SK-N-SH treated with all-trans-retinoic acid at 6 μM for 48 hours (cell line): ENCODE results near the gene HLF.

Experiments
- ARNTL ChIP-seq: fragments of 450-650 bp; formaldehyde crosslinking; IDR thresholded peaks from 2 replicates; pipeline ENCODE4 v1.5.0; 2020; ENCODE audit warnings: low read depth, mild to moderate bottlenecking, moderate library complexity, borderline replicate concordance
- PPARA ChIP-seq: fragments of 250-450 bp; sonication (Bioruptor Pico); IDR thresholded peaks from 2 replicates; pipeline ENCODE4 v1.5.0; 2020; ENCODE audit warnings: mild to moderate bottlenecking, borderline replicate concordance
- ZFP30 ChIP-seq: fragments of 450-650 bp; formaldehyde crosslinking; IDR thresholded peaks from 2 replicates; pipeline ENCODE4 v1.5.0; 2022; ENCODE audit warnings: mild to moderate bottlenecking, moderate library complexity
- ZNF8 ChIP-seq: fragments of 450-650 bp; formaldehyde crosslinking; IDR thresholded peaks from 2 replicates; pipeline ENCODE4 v1.5.0; 2020; ENCODE audit warnings: mild to moderate bottlenecking, moderate library complexity
- TF ChIP-seq, protein P1 (sequence below): fragments of 250-450 bp; sonication (Bioruptor Pico); IDR thresholded peaks from 2 replicates; pipeline ENCODE4 v1.8.0; 2020; ENCODE audit warnings: mild to moderate bottlenecking, moderate library complexity, borderline replicate concordance

DNA sequence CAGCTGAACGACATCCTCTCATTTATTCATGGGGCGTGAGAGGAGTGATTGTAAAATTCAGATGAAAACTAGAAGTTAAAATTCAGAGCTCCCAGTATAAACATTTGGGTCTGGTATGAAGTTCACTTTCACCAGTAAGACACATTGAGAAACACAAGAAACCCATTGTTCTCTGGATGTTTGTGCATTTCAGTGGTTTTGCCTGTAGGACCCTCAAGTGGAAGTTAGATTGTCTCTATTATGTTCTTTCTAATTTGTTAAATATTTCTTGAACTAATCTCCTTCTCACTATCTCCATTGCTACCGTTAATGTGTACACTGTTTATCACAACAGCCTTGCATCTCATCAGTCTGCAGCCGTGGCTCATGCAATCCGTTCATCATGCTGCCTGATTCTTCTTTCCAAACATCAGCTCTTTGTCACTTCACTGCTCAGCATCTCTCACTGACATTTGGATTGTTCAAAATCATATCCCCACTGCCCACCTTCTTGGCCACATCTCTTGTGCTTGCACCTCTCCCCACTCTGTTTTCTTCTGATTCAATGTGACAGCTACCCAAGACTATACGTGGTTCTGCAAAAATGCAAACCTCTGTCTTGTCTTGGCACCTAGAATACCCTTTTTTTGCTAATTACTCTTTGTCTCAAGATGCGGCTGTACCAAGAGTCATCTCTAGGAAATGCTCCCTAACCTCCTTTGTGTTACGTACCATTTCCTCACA, 49.5 kb downstream of the HLF start:
- TF ChIP-seq, protein P1, sequence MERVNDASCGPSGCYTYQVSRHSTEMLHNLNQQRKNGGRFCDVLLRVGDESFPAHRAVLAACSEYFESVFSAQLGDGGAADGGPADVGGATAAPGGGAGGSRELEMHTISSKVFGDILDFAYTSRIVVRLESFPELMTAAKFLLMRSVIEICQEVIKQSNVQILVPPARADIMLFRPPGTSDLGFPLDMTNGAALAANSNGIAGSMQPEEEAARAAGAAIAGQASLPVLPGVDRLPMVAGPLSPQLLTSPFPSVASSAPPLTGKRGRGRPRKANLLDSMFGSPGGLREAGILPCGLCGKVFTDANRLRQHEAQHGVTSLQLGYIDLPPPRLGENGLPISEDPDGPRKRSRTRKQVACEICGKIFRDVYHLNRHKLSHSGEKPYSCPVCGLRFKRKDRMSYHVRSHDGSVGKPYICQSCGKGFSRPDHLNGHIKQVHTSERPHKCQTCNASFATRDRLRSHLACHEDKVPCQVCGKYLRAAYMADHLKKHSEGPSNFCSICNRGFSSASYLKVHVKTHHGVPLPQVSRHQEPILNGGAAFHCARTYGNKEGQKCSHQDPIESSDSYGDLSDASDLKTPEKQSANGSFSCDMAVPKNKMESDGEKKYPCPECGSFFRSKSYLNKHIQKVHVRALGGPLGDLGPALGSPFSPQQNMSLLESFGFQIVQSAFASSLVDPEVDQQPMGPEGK (CRISPR knock-in tag): no peak
- TF ChIP-seq ZNF8 (CRISPR knock-in tag): no peak
- no peak for TF ChIP-seq PPARA (CRISPR knock-in tag)
- TF ChIP-seq ARNTL (CRISPR knock-in tag): no peak
- TF ChIP-seq ZFP30 (CRISPR knock-in tag): no peak
